Measurements from ENCODE around the gene GABRR2.

GABRR2 gene

GRCh38 chr6:89315249-89315885 lies at the start of gene GABRR2:
Gene GABRR2, minus strand, starts transcription at chr6:89315299. Its CDS starts 134 bp downstream, at chr6:89315165.
- DNase-seq (ENCODE audit: low read depth in 2 of 2, low spot score in 1 of 2), result no peak

- no peak for DNase-seq (ENCODE audit: low read depth in 2 of 2, low spot score in 1 of 2)
Measured at GRCh38 chr6:89364586-89364985, 49.5 kb upstream of the GABRR2 start.

- DNase-seq (ENCODE audit: low read depth in 2 of 2, low spot score in 1 of 2), result no peak
Measured at GRCh38 chr6:89361171-89361570, 46.1 kb upstream of the GABRR2 start.

- no peak for DNase-seq (ENCODE audit: low read depth in 2 of 2, low spot score in 1 of 2)
Measured at GRCh38 chr6:89360415-89360999, 45.4 kb upstream of the GABRR2 start.

GRCh38 chr6:89359561-89359960 lies 44.5 kb upstream of the GABRR2 start:
- no peak for DNase-seq (ENCODE audit: low read depth in 2 of 2, low spot score in 1 of 2)

GRCh38 chr6:89357390-89357789 lies 42.3 kb upstream of the GABRR2 start:
- DNase-seq (ENCODE audit: low read depth in 2 of 2, low spot score in 1 of 2), result no peak

- DNase-seq (ENCODE audit: low read depth in 2 of 2, low spot score in 1 of 2), result no peak
Measured at GRCh38 chr6:89356642-89357170, 41.6 kb upstream of the GABRR2 start.

- DNase-seq (ENCODE audit: low read depth in 2 of 2, low spot score in 1 of 2), result no peak
Measured at GRCh38 chr6:89355511-89356194, 40.6 kb upstream of the GABRR2 start.

GRCh38 chr6:89353702-89354392 lies 38.7 kb upstream of the GABRR2 start:
- no peak for DNase-seq (ENCODE audit: low read depth in 2 of 2, low spot score in 1 of 2)

GRCh38 chr6:89353118-89353556 lies 38.0 kb upstream of the GABRR2 start:
- no peak for DNase-seq (ENCODE audit: low read depth in 2 of 2, low spot score in 1 of 2)

- peak; percentile 50 to 52 for DNase-seq (ENCODE audit: low read depth in 2 of 2, low spot score in 1 of 2)
Measured at GRCh38 chr6:89352278-89353117, 37.4 kb upstream of the GABRR2 start, which contains the start of gene UBE2J1. Gene UBE2J1, minus strand, starts transcription at chr6:89352722. Its CDS starts 153 bp downstream, at chr6:89352569.

- no peak for DNase-seq (ENCODE audit: low read depth in 2 of 2, low spot score in 1 of 2)
Measured at GRCh38 chr6:89351671-89352277, 36.7 kb upstream of the GABRR2 start.

- DNase-seq (ENCODE audit: low read depth in 2 of 2, low spot score in 1 of 2), result no peak
Measured at GRCh38 chr6:89350281-89350966, 35.3 kb upstream of the GABRR2 start.

- DNase-seq (ENCODE audit: low read depth in 2 of 2, low spot score in 1 of 2), result no peak
Measured at GRCh38 chr6:89348372-89348771, 33.3 kb upstream of the GABRR2 start.

- no peak for DNase-seq (ENCODE audit: low read depth in 2 of 2, low spot score in 1 of 2)
Measured at GRCh38 chr6:89347825-89348224, 32.7 kb upstream of the GABRR2 start.

GRCh38 chr6:89346433-89346832 lies 31.3 kb upstream of the GABRR2 start:
- DNase-seq (ENCODE audit: low read depth in 2 of 2, low spot score in 1 of 2), result no peak

- DNase-seq (ENCODE audit: low read depth in 2 of 2, low spot score in 1 of 2), result no peak
Measured at GRCh38 chr6:89339565-89339964, 24.5 kb upstream of the GABRR2 start.

- DNase-seq (ENCODE audit: low read depth in 2 of 2, low spot score in 1 of 2), result no peak
Measured at GRCh38 chr6:89335164-89335563, 20.1 kb upstream of the GABRR2 start.

- DNase-seq (ENCODE audit: low read depth in 2 of 2, low spot score in 1 of 2), result no peak
Measured at GRCh38 chr6:89330910-89331309, 15.8 kb upstream of the GABRR2 start.

GRCh38 chr6:89328976-89329375 lies 13.9 kb upstream of the GABRR2 start:
- DNase-seq (ENCODE audit: low read depth in 2 of 2, low spot score in 1 of 2), result no peak
